Posterior cingulate gyrus (tissue), 11 donors: ENCODE results near the gene HOMER3.

ENCODE experiments used
- DNase-seq, 10 donors: peaks; one replicate each; pipeline versions ENCODE4 v3.0.0 to v3.0.0-alpha.2; 2020 to 2021; ENCODE audit warnings: mixed read lengths in 3 of 10
- intact Hi-C: fragments of 100-400 bp; cut with DNase I; formaldehyde crosslinking; loops from one replicate; pipeline ENCODE4 v1.15.1; 2023

HOMER3 gene

DNA sequence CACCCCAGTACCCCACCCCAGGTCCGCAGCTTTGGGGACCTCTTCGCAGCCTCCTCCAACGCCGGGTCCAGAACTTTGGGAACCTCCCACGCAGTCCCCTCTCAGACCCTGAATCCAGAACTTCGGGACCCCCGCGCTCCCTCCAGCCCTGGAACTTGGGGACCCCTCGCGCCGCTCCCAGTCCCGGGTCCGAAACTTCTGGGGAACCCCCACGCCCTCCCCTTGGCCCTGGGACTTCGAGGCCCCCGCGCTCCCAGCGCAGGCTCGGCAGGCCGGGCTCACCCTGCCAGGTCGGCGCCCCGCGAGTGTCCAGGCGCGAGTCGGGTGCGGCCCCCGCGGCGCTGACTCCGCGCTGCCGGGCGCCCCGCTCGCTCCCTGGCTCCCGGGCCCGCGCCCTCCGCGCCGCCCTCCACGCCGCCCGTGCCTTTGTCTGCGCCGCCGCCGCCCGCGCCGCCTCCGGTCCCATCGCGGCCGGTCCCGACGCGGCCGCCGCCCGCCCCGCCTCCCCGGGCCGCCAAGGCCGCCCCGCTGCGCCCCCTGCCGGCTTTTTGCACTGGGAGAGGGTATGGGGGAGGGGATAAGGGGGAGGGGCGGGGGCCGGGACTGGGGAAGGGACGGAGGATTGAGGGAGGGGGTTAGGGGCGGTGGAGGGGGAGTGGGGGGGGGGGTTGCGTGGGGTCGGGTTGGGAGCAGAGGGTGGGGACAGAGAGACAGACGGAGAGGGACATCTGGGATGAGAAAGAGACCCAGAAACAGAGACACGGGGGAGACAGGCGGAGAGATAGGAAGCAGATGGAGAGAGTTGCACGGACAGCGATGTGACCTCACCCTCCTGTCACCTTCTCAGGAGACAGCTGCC lies at the start of gene HOMER3:
Gene HOMER3, minus strand, starts transcription at position 449 of the 859 bp plus-strand sequence. CDS start 2,235 bp downstream, outside the sequence.
- peak in 9 of 10 donors; percentile 45 to 95 (median 78) for DNase-seq
- intact Hi-C loops: loop anchor here (5.0 kb wide), 1 partner anchor 46 kb away; no protein-coding TSS in a partner anchor

DNA sequence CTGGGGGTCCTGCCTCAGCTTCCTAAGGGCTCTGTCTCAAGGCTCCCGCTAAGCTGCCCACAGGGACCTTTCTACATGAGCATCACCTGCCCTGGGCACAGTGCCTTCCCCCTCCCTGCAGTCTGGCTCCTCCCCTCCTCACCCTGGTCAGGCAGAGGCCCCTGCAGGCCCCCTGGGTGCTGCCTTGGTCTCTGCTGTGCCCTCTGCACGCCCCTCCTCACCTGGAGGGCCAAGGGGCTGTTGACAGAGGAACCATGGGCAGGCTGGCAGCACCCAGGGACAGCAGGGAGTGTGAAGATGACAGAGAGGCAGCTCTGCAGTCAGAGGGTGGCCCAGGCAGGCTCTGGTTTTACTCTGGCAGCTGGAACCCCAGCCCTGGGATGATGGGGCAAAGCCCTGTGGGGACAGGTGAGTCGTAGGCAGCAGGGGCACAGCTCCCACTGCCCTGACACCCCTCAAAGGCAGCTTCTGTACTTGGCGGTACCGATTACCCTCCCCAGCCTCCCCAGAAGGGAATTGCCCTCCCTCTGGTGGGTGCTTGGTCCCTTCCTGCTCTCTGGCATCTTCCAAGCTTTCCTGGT lies 49.2 kb upstream of the HOMER3 start:
- DNase-seq: no peak
- intact Hi-C loops: no loop called here

DNA sequence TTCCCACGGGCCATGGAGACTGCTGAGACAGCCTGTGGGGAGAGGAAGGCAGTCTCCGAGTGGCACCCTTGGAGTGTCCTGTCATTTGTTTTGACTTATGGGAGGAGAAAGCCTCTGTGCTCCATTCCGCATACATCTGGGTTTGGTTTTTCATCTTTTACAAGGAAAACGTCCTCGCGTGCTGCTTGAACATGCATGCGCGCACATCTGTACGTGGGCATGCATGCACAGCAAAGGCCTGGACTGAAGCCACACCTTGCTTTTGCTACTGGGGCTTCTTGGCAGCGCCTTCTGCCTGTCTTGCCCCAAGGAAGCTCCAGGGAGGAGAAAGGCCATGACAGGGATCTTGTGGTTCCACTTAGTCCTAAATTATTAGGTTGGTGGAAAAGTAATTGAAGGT lies 48.3 kb upstream of the HOMER3 start:
- no peak for DNase-seq
- intact Hi-C loops: loop anchor here (5.0 kb wide), 1 partner anchor 47 kb away; the partner anchor contains the start of gene HOMER3

DNA sequence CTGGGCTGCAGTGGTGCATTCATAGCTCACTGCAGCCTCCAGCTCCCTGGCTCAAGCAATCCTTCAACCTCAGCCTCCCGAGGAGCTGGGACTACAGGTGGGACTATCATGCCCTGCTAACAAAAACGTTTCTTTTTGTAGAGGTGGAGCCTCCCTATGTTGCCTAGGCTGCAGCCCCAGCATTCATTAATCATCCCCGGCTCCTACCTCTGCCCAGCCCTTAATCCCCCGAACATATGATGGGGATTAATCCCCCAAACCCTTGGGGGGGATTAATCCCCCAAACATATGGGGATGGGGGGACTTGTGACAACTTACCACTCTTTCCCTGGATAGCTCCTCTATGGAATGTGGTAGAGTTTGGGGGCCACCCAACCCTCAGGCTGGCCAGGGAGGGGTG lies 46.4 kb upstream of the HOMER3 start:
- intact Hi-C loops: loop anchor here (2.0 to 5.0 kb wide), 2 partner anchors 45 to 61 kb away; partner anchors contain the start of gene HOMER3
- no peak for DNase-seq

DNA sequence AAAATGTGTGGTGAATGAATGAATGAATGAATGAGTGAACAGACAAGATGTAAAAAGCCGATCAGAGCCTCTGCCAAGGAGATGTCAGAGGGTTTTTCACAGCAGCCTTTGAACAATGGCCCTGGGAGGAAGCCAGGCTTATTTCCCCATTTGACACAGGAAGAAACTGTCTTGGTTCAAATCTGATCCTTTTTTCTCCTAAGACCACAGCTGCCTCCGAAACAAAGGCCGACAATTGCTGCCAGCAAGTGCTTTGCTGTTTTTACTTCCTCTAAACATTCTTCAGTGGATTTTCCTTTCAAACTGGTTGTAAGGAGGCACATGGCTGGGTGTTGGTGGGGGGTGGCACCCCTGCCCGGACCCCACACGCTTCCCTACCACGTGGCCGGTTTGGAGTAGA lies 44.2 kb upstream of the HOMER3 start:
- DNase-seq: peak in 2 of 10 donors; percentile 27 to 37
- intact Hi-C loops: loop anchor here (5.0 kb wide), 1 partner anchor 43 kb away; the partner anchor contains the start of gene HOMER3

DNA sequence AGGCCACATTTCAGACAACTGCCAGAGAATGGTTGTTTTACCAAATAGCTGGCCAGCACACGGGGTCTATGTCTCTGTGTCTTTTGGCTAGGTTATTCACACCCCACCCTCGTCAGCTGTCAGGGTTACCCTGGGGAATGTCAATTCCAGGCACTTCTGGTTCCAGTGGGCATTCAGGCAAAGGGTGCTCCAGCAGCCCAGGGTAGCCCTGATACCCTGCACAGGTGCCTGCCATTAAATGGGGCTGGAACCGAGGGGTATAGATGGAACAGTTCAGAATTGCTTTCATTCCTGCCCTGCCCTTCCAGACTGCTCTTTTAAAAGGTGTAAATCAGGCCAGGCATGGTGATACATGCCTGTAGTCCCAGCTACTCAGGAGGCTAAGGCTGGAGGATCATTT lies 43.2 kb upstream of the HOMER3 start:
- DNase-seq: no peak
- intact Hi-C loops: no loop called here

DNA sequence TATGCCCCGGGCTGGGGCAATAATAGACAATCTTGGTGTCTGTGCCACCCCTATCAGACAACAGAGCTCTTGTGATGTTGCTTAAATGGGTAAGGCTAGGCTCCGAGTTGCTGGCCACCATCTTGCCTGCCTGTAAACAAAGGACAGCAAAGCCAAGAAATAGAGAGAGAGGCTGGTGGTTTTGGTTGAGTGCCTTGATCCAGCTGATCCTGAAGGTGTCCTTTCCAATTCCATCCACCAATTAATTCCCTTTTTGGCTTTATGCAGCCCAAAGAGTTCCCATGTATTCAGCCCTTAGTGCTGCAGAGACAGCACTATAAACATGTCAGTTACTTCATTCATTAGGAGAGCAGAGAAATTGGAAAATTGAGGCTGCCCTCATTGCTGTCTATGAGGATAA lies 41.7 kb upstream of the HOMER3 start:
- no peak for DNase-seq
- intact Hi-C loops: no loop called here

DNA sequence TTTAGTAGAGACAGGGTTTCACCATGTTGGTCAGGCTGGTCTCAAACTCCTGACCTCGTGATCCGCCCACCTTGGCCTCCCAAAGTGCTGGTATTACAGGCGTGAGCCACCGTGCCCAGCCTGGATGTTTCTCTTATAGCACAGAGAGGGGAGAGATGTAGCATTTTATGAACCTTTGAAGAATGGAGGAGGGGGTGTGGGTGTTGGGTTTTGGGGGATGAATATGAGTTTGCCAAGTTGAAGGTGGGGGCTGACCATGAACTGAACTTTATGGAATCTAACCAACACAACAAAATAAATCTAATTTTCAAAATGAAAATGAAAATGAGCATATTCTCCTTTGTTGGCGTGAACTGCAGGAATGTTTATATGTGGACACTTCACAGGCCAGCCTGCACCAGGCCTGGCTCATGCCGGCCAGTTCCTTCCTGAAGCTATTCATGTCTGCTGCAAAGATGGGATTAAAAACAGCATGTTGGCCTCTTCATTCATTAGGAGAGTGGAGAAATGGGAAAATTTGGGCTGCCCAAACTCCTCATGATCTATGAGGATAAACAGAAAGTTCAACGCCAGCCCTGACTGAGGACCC lies 39.5 kb upstream of the HOMER3 start:
- no peak for DNase-seq
- intact Hi-C loops: no loop called here

DNA sequence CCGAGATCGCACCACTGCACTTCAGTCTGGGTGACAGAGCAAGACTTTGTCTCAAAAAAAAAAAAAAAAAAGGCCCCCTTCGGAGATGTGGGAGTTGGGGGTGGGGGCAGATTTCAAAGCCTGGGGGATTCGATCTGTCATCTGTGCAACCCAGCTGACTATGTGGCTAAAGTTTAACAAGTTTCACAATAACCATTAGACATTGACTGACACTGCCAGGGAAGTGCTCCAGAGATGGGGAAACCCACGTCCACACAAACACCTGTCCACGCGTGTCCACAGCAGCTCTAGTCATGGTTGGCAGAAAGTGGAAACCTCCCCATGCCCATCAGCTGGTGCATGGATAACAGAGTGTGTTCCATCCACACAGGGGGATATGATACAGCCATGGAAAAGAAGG lies 37.6 kb upstream of the HOMER3 start:
- intact Hi-C loops: no loop called here
- DNase-seq: no peak

DNA sequence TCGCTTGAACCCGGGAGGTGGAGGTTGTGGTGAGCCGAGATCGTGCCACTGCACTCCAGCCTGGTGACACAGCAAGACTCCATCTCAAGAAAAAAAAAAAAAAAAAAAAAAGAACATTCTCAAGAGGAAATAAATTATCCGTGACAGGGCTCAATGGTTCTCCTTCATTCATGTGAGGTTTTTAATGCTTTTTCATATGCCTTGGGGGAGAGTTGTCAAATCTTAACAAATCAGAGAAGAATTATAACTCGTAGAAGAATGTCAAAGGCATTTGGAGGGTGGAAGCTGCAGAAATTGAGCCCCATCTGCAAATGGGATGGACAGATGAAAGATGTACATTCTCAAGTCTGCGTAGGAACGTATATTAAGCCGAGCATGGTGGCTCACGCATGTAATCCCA lies 34.9 kb upstream of the HOMER3 start:
- intact Hi-C loops: no loop called here
- no peak for DNase-seq

DNA sequence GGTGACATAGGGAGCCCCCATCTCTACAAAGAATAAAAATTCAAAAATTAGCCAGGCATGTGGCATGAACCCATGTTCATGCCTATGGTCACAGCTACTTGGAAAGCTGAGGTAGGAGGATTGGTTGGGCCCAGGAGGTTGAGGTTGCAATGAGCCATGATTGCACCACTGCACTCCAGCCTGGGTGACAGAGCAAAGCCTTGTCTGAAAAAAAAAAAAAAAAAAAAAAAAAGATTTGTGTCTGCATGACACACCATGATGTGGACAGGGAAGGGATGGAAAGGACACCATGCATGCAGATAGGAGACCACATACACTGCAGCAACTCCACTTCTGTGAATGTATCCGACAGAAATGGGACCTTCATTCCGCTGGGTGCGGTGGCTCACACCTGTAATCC lies 34.0 kb upstream of the HOMER3 start:
- intact Hi-C loops: no loop called here
- no peak for DNase-seq

DNA sequence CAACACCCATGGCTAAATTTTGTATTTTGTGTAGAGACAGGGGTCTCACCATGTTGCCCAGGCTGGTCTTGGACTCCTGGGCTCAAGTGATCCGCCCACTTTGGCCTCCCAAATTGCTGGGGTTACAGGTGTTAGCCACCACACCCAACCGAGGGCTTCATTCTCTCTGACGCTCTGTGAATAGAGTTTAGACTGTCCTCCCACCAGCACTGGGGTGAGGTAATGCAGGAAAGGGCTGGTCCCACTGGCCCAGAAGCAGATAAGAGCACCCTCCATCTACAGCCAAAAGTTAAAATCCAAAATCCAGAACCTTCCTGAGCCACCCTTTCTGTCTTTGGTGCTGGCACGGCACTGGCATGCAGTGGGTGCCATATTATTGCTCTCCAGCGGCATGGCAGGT lies 31.8 kb upstream of the HOMER3 start:
- intact Hi-C loops: no loop called here
- DNase-seq: no peak

DNA sequence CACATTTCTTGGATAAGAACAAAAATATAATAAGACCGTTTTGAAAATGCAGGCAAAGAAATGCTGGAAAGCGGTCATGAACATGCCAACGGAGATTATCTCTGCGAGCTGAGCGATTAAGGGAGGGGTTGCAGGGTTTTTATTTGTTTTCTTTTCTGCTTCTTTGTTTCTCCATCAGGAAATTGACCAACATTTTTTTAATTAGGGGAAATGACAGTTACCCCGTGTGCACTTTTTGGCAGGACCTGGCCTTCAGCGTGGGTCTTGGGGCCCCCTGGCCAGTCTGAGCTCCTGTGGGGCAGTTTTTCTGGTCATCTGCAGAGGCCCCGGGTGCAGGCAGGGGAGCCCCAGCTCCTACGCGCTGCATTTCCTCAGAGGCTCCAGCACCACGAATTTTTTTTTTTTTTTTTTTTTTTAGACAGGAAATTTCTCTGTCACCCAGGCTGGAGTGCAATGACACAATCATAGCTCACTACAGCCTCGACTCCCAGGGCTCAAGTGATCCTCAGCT lies 31.3 kb upstream of the HOMER3 start:
- intact Hi-C loops: no loop called here

DNA sequence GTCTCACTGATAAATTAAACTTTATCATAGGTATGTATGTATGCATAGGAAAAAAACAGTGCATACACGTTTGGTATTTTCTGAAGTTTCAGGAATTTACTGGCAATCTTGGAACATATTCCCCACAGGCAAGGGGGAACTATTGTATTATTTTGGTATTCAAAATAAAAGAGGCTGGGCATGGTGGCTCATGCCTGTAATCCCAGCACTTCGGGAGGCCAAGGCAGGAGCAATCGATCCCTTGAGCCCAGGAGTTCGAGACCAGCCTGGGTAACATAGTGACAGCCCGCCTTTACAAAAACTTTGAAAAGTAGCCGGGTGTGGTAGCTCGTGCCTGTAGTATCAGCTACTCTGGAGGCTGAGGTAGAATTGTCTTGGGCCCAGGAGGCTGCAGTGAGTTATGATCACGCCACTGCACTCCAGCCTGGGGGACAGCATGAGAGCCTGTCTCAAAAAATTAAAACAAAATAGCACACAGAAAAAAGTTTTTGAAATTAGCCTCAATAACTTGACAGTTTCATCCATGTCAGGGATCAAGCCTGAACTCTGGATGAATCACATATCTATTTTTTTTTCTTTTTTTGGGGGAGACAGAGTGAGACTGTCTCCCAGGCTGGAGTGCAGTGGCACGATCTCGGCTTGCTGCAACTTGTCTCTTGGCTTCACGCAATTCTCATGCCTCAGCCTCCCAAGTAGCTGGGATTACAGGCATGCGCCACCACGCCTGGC lies 29.1 kb upstream of the HOMER3 start:
- DNase-seq: no peak
- intact Hi-C loops: no loop called here

More for the DNA sequence above, 31.3 kb upstream of the HOMER3 start:
- DNase-seq: no peak

DNA sequence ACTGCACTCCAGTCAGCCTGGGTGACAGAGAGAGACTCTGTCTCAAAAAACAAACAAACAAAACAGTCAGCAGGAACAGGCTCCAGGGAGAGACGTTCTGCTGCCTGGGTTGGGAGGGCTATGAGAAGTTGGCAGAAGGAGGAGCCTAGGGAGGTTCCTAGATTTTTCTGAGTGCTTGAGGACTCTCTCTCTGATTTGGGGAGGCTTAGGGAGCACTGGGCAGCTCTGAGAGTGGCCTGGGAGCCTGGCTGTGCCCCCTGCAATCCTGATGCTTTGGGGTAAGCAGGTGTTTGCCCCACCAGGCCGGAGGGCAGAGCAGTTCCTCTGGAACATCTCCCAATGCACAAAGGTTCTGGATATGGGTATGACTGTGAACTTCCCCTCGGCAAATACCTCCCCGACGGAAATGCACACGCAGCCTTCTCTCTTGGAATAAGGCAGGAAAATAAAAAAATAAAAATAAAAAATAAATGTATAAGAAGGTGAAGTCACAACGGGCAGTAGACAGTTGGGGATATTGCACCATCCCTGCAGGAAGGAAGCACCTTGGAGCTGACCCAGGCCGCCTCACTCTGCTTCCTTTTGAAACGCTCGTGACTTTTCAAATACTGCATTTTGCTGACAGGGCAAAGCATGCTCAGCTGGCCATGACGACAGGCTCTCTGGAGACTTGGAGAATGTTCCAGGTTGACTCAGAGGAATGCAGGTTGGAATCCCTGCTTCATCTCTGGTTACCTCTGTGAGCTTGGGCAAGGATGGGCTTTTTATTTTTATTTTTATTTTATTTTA lies 26.5 kb upstream of the HOMER3 start:
- DNase-seq: peak in 1 of 10 donors; percentile 36
- intact Hi-C loops: no loop called here

DNA sequence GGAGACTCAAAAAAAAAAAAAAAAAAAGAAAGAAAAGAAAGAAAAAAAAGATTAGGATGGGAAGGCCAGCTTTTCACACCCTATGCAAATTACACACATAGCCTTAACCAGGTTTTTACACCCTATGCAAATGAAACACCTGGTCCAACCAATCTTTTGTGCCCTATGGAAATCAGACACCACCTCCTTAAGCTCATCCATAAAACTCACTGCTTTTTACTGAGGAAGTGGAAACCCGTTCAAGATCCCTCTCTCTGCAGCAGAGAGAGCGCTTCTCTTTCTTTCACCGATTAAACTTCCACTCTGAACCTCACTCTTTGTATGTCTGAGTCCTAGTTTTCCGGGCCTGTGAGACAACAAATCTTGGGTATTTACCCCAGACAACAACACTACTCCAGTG lies 25.3 kb upstream of the HOMER3 start:
- intact Hi-C loops: no loop called here
- no peak for DNase-seq

DNA sequence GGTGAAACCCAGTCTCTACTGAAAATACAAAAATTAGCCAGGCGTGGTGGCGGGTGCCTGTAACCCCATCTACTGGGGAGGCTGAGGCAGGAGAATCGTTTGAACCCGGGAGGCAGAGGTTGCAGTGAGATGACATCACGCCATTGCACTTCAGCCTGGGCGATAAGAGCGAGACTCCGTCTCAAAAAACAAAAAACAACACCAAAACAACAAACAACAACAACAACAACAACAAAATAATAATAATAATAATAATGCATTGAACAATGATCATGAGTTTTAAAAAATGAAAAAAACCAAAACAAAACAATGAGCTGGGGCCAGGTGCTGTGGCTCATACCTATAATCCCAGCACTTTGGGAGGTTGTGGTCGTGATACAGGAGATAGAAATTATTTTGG lies 23.1 kb upstream of the HOMER3 start:
- no peak for DNase-seq
- intact Hi-C loops: no loop called here

DNA sequence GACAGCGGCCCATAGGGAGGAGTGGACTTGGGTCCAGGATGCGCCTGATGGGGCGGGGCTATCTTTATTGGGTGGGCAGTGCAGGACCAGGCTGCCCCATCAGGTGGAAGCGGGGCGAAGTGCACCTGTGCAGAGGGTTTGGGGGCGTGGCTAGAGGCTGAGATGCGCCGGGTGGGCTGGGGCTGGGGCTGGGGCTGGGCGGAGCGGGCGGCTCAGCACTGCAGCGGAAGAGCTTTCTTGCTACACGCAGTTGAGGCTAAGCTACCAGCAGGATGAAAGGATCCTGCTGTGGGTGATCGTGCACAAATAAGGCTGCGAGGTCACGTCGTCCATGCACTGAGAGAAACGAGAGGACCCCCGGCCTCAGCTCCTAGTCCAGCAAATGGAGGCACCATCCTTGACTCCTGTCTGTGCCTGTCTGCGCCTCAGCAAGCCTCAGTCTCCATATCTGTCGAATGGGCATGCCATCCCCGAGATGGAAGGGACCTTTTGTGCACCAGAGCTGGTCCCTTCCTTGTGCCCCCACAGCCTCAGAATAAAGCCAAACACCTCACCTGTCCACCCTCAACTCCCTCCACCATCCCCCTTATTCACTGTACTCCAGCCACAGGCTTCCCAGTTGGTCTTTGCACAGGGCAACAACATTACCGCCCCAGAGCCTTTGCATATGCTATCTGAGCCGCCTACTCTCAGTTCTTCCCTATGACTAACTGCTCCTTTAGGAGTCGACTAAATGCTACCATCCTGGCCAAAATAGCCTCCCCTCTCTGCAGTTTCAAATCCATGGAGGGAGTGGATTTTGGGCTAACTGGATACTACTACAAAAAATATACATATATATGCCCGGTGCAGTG lies 21.0 kb upstream of the HOMER3 start:
- no peak for DNase-seq
- intact Hi-C loops: no loop called here

DNA sequence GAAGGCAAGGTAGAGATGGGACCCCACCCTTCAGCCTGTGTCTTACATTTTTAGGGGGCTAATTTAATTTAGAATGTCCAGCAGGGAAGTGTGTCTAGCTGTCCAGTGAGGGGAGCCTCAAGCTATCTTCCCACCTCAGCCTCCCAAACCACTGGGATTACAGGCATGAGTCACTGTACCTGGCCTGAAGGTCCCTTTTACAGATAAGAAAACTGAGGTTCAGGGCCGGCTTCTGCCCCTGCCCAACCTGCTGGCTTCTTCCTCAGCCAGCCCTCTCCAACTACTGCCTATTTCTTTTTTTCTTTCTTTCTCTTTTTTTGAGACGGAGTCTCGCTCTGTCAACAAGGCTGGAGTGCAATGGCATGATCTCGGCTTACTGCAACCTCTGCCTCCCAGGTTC lies 19.4 kb upstream of the HOMER3 start:
- no peak for DNase-seq
- intact Hi-C loops: no loop called here
